H1 (cell line): ENCODE results near the gene ANKRD13B. TPM values are rescaled to one million over a fixed set of nuclear protein-coding genes. Genes with fewer than 3 reads are reported as not detected.

Source experiments
- CTCF ChIA-PET: fragments of 300-600 bp; sonication (Branson Sonifier 250); formaldehyde crosslinking; loops from one replicate; lab custom pipeline; 2021; ENCODE audit not compliant: partially characterized antibody; lab: Charles Lee
- POLR2A ChIA-PET: fragments of 300-600 bp; sonication (Branson Sonifier 250); formaldehyde crosslinking; loops from one replicate; lab custom pipeline; 2021; ENCODE audit warnings: inconsistent platforms; ENCODE audit not compliant: partially characterized antibody; lab: Charles Lee
- DNase-seq, 2 experiments: peaks; one replicate each; pipeline versions ENCODE4 v3.0.0 to v3.0.0-alpha.2; 2010 to 2022; ENCODE audit warnings: low spot score in 2 of 2, low read depth in 1 of 2, mixed read lengths in 1 of 2
- FAIRE-seq: peaks from 2 replicates; lab custom pipeline; 2011; peaks lifted over from hg19 to GRCh38; lab: Jason Lieb, UNC
- H2AFZ ChIP-seq: 2 replicates; pipeline ENCODE4 v1.8.1; 2012; ENCODE audit warnings: low read length, inconsistent platforms
- H2AK5ac ChIP-seq: 2 replicates; pipeline ENCODE4 v1.6.1; 2013; ENCODE audit warnings: low read depth, low read length
- H2BK120ac ChIP-seq: replicated peaks from 2 replicates; pipeline ENCODE3; 2013; ENCODE audit warnings: low read depth, low read length, inconsistent platforms
- H2BK12ac ChIP-seq: 2 replicates; pipeline ENCODE4 v1.6.1; 2013; ENCODE audit warnings: low read depth, low read length
- H2BK15ac ChIP-seq: 2 replicates; pipeline ENCODE4 v1.6.1; 2013; ENCODE audit warnings: low read length
- H2BK20ac ChIP-seq: 2 replicates; pipeline ENCODE4 v1.6.1; 2013; ENCODE audit warnings: low read length
- H2BK5ac ChIP-seq: 2 replicates; pipeline ENCODE4 v1.6.1; 2013; ENCODE audit warnings: low read depth, low read length
- H3K14ac ChIP-seq: 2 replicates; pipeline ENCODE4 v1.6.1; 2013; ENCODE audit warnings: inconsistent platforms; ENCODE audit not compliant: insufficient read length
- H3K18ac ChIP-seq: 2 replicates; pipeline ENCODE4 v1.6.1; 2013; ENCODE audit warnings: low read length; ENCODE audit errors: extremely low read depth
- H3K23ac ChIP-seq: 2 replicates; pipeline ENCODE4 v1.6.1; 2013; ENCODE audit warnings: inconsistent platforms; ENCODE audit not compliant: insufficient read length
- H3K23me2 ChIP-seq: 2 replicates; pipeline ENCODE4 v1.6.1; 2013; ENCODE audit warnings: low read depth, low read length
- H3K27ac ChIP-seq: 2 replicates; pipeline ENCODE4 v1.6.1; 2011; ENCODE audit warnings: low read depth, low read length, inconsistent platforms
- H3K27me3 ChIP-seq, 4 experiments: replicated peaks in 1 of 4; 1 replicate in 1 of 4; 2 replicates in 3 of 4; pipeline versions ENCODE4 v1.6.1 to v1.8.1; 2011 to 2013; ENCODE audit warnings: low read length in 3 of 4, mild to moderate bottlenecking in 3 of 4, inconsistent platforms in 2 of 4, mixed read lengths in 2 of 4, moderate library complexity in 1 of 4; ENCODE audit not compliant: control insufficient read depth in 3 of 4, insufficient read depth in 3 of 4; ENCODE audit errors: extremely low read depth in 1 of 4
- H3K36me3 ChIP-seq, 4 experiments: 2 replicates each; pipeline versions ENCODE4 v1.6.1 to v1.8.1; 2011 to 2013; ENCODE audit warnings: mild to moderate bottlenecking in 4 of 4, low read length in 3 of 4, moderate library complexity in 2 of 4, control low read depth in 1 of 4, inconsistent platforms in 1 of 4; ENCODE audit not compliant: insufficient read depth in 4 of 4, control insufficient read depth in 2 of 4
- H3K4ac ChIP-seq: replicated peaks from 2 replicates; pipeline ENCODE3; 2013; ENCODE audit warnings: low read length, low read depth, mixed read lengths, inconsistent platforms; ENCODE audit not compliant: insufficient read length
- H3K4me1 ChIP-seq, 4 experiments: replicated peaks in 1 of 4; 1 replicate in 1 of 4; 2 replicates in 3 of 4; pipeline versions ENCODE4 v1.6.1 to v1.8.1; 2011 to 2013; ENCODE audit warnings: low read length in 3 of 4, inconsistent platforms in 2 of 4, mixed read lengths in 1 of 4; ENCODE audit not compliant: insufficient read depth in 4 of 4, control insufficient read depth in 3 of 4
- H3K4me2 ChIP-seq, 2 experiments: 2 replicates each; pipeline versions ENCODE4 v1.6.1 to v1.8.1; 2011 to 2013; ENCODE audit warnings: low read depth in 2 of 2, low read length in 2 of 2, control low read depth in 1 of 2, inconsistent platforms in 1 of 2, mild to moderate bottlenecking in 1 of 2; ENCODE audit not compliant: insufficient read depth in 1 of 2
- H3K4me3 ChIP-seq, 4 experiments: fragments of 200-600, 300-600 bp in 1 of 4; sonication (generic), shearing (Covaris generic), sonication (Bioruptor Twin) in 1 of 4; 2 replicates each; pipeline versions ENCODE4 v1.5.1 to v1.8.1; 2011 to 2016; ENCODE audit warnings: low read length in 4 of 4, low read depth in 3 of 4, control low read depth in 2 of 4, inconsistent platforms in 2 of 4, mild to moderate bottlenecking in 2 of 4, mixed read lengths in 1 of 4, moderate library complexity in 1 of 4; ENCODE audit not compliant: insufficient read depth in 2 of 4; ENCODE audit errors: extremely low read depth in 1 of 4
- H3K56ac ChIP-seq: replicated peaks from 2 replicates; pipeline ENCODE3; 2013; ENCODE audit warnings: low read depth, mild to moderate bottlenecking, mixed read lengths, low read length, inconsistent platforms; ENCODE audit not compliant: insufficient read length
- H3K79me1 ChIP-seq: 2 replicates; pipeline ENCODE4 v1.6.1; 2013; ENCODE audit warnings: low read depth, low read length, control low read depth
- H3K79me2 ChIP-seq, 2 experiments: 2 replicates each; pipeline versions ENCODE4 v1.6.1 to v1.8.1; 2012 to 2013; ENCODE audit warnings: low read length in 2 of 2, mild to moderate bottlenecking in 2 of 2, inconsistent platforms in 1 of 2; ENCODE audit not compliant: insufficient read depth in 2 of 2, control insufficient read depth in 1 of 2
- H3K9ac ChIP-seq, 4 experiments: replicated peaks in 1 of 4; 1 replicate in 1 of 4; 2 replicates in 3 of 4; pipeline versions ENCODE4 v1.6.1 to v1.8.1; 2011 to 2013; ENCODE audit warnings: low read depth in 3 of 4, low read length in 3 of 4, control low read depth in 2 of 4, mild to moderate bottlenecking in 2 of 4, moderate library complexity in 2 of 4, inconsistent platforms in 1 of 4; ENCODE audit errors: extremely low read depth in 1 of 4
- H3K9me3 ChIP-seq, 2 experiments: 2 replicates each; pipeline versions ENCODE4 v1.6.1 to v1.8.1; 2012 to 2013; ENCODE audit warnings: mild to moderate bottlenecking in 2 of 2, moderate library complexity in 2 of 2, control low read depth in 1 of 2, inconsistent platforms in 1 of 2, low read depth in 1 of 2, low read length in 1 of 2, mixed read lengths in 1 of 2; ENCODE audit not compliant: insufficient read depth in 2 of 2
- H4K20me1 ChIP-seq, 2 experiments: replicated peaks in 1 of 2; 2 replicates each; pipeline versions ENCODE3 to v1.8.1; 2011 to 2013; ENCODE audit warnings: inconsistent platforms in 2 of 2, low read length in 2 of 2, mild to moderate bottlenecking in 1 of 2; ENCODE audit not compliant: insufficient read depth in 2 of 2, control insufficient read depth in 1 of 2
- H4K5ac ChIP-seq: 2 replicates; pipeline ENCODE4 v1.6.1; 2013; ENCODE audit warnings: low read length, low read depth, mixed read lengths, inconsistent platforms; ENCODE audit not compliant: insufficient read length
- H4K8ac ChIP-seq: 2 replicates; pipeline ENCODE4 v1.8.0; 2013; ENCODE audit warnings: mild to moderate bottlenecking, moderate library complexity, low read length, inconsistent platforms; ENCODE audit not compliant: insufficient read depth; ENCODE audit errors: extremely low read depth
- H4K91ac ChIP-seq: replicated peaks from 2 replicates; pipeline ENCODE3; 2013; ENCODE audit warnings: low read length, mixed read lengths, inconsistent platforms; ENCODE audit not compliant: insufficient read length
- CHD2 ChIP-seq: IDR thresholded peaks from 2 replicates; pipeline ENCODE4 v1.6.1; 2012; ENCODE audit warnings: low read length, improper control_type of control experiment
- GABPA ChIP-seq: IDR thresholded peaks from 2 replicates; pipeline ENCODE4 v1.6.1; 2011; ENCODE audit warnings: mild to moderate bottlenecking, low read length, moderate library complexity, borderline replicate concordance; ENCODE audit not compliant: insufficient read depth
- GTF2F1 ChIP-seq: IDR thresholded peaks from 2 replicates; pipeline ENCODE4 v1.6.1; 2012; ENCODE audit warnings: low read depth, low read length, improper control_type of control experiment, borderline replicate concordance
- POLR2AphosphoS5 ChIP-seq: IDR thresholded peaks from 2 replicates; pipeline ENCODE4 v1.6.1; 2011; ENCODE audit warnings: low read depth, low read length
- TAF1 ChIP-seq: IDR thresholded peaks from 2 replicates; pipeline ENCODE4 v1.6.1; 2011; ENCODE audit warnings: mild to moderate bottlenecking, low read depth, low read length
- WGBS, 2 experiments: shearing (Covaris generic) in 1 of 2; methylation state at CpG; one replicate each; pipeline versions ENCODE4 v1.1.6 to v1.1.7; 2013 to 2015; ENCODE audit warnings: low lambda C conversion rate in 2 of 2, mixed read lengths in 2 of 2, inconsistent platforms in 1 of 2, low coverage in 1 of 2, missing lambda C conversion rate in 1 of 2; ENCODE audit not compliant: insufficient replicate concordance in 2 of 2, insufficient coverage in 1 of 2, insufficient read length in 1 of 2; ENCODE audit errors: extremely low coverage in 1 of 2, missing lambda C conversion rate in 1 of 2; 5-methylcytosine and 5-hydroxymethylcytosine counted together
- polyA plus RNA-seq, 7 experiments: library from polyadenylated mRNA; depleted of rRNA in 3 of 7; stranded (reverse) in 5 of 7; unstranded in 2 of 7; fragments of >200 nt in 5 of 7; fragments of 200-250 nt in 2 of 7; gene quantifications; 1 replicate in 5 of 7; 2 replicates in 1 of 7; 4 replicates in 1 of 7; pipeline versions ENCODE4 v1.2.1 to v1.2.3, GENCODE V29; 2011 to 2013; ENCODE audit warnings: missing spikeins in 2 of 7, mixed read lengths in 2 of 7
- total RNA-seq: library from RNA; stranded (reverse); fragmentation: NEBNext Ultra II Directional; extraction: Animal tissue kit (Norgen Biotek cat#: 25700); gene quantifications from 2 replicates; pipeline ENCODE4 v1.2.1, GENCODE V29; 2021
- TF ChIP-seq, protein P1 (sequence below): IDR thresholded peaks from 2 replicates; pipeline ENCODE4 v1.6.1; 2012; ENCODE audit warnings: low read length, inconsistent platforms

Gene ANKRD13B
- total and polyA plus RNA-seq, 2 of the 8 experiments (the other 6 are each of a cell fraction or from before 2014, with no cell fraction given), result 16.4 to 48.5 TPM

DNA sequence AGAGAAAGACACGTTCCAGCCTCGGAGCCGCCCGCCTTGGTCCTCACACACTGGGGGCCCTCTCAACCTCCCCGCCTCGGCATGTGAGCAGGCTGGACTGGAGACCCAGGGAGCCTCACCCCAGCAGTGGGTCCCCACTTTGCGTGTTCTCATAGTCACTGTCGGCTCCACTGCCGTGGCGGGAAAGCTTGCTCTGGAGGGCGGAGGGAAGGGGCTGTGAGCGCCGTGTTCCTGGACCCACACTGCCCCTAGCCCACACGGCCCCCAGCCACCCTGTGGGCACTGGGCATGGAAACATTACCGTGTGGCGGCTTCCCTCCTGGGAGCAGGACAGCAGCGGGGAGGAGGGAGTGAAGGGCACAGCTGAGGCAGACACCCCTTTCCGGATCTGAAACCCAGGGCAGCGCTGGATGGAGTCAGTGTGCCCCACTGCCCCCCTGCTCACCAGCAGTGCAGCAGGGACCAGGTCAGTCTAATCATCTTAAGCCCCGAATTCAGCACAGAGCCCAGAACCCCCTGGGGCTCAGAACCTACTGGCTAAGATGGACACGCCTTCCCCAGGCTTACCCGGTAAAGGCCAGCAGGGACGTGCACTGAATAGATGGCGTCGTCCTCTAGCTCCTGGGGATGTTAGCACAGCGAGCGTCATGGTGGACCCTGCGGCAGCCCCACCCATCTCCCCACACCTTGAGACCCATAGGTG is 17.3 kb upstream of the ANKRD13B start:
- Histone ChIP-seq H2BK20ac (no peak overlapping the region), H3K27ac (no peak overlapping the region), H3K14ac (no peak overlapping the region), H3K79me2 (no peaks in the 10 kb centered on the region), H2BK5ac (no peak overlapping the region), H3K79me1 (no peaks in the 10 kb centered on the region), H3K27me3 (peaks cover 0 to 11% (median 3%) of the 10 kb centered on the region in 4 experiments; a peak in 2 of 7 replicates), H3K23ac (no peak overlapping the region), H3K23me2 (no peaks in the 10 kb centered on the region; the same call in 1 of the 2 replicates), H2AFZ (no peak overlapping the region), H2BK120ac (no peak overlapping the region), H3K9me3 (no peaks in the 10 kb centered on the region), H4K5ac (no peak overlapping the region), H4K20me1 (peaks cover 1 to 5% of the 10 kb centered on the region in 2 experiments), H2AK5ac (no peak overlapping the region), H3K18ac (no peak overlapping the region), H3K4me1 (no peaks in the 10 kb centered on the region; a peak in 1 of 7 replicates), H3K56ac (no peak overlapping the region), H2BK15ac (no peak overlapping the region), H3K4ac (no peak overlapping the region), H3K36me3 (peaks cover 9 to 30% (median 15%) of the 10 kb centered on the region in 4 experiments; a peak in 6 of 8 replicates), H4K91ac (no peak overlapping the region), H3K9ac (no peak overlapping the region), H3K4me3 (no peak overlapping the region), H3K4me2 (no peak overlapping the region), H2BK12ac (no peak overlapping the region), H4K8ac (no peak overlapping the region)
- POLR2A ChIA-PET, result interaction anchor here (0.6 to 2.8 kb wide), 6 partner anchors 9 to 932 kb away, joined by 3 to 12 read pairs (median 4); partner anchors contain the start of genes ABHD15 and ANKRD13B
- WGBS, 2 experiments, result 92% methylated on average over 28 of the region's 28 CpGs; no CpG with 5 or more reads in 1 of the 2 experiments
- DNase-seq (no peak), FAIRE-seq (no peak)
- TF ChIP-seq, protein P1, sequence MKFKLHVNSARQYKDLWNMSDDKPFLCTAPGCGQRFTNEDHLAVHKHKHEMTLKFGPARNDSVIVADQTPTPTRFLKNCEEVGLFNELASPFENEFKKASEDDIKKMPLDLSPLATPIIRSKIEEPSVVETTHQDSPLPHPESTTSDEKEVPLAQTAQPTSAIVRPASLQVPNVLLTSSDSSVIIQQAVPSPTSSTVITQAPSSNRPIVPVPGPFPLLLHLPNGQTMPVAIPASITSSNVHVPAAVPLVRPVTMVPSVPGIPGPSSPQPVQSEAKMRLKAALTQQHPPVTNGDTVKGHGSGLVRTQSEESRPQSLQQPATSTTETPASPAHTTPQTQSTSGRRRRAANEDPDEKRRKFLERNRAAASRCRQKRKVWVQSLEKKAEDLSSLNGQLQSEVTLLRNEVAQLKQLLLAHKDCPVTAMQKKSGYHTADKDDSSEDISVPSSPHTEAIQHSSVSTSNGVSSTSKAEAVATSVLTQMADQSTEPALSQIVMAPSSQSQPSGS, result no peak
- TF ChIP-seq CHD2, result no peak
- TF ChIP-seq GTF2F1, result no peak
- TF ChIP-seq GABPA, result no peak
- no peak for TF ChIP-seq POLR2AphosphoS5
- no peak for TF ChIP-seq TAF1
- CTCF ChIA-PET, result interaction anchor here (0.9 to 15.3 kb wide), 7 partner anchors 8 to 199 kb away, joined by 3 to 193 read pairs (median 11); partner anchors contain the start of genes ANKRD13B and CORO6
